ENCODE results near the gene PLEKHA4. TPM values are rescaled to one million over a fixed set of nuclear protein-coding genes. Genes with fewer than 3 reads are reported as not detected.

PLEKHA4 gene
- total and polyA plus RNA-seq, 2 experiments from 2014 or later: 12.2 to 12.3 TPM

DNA sequence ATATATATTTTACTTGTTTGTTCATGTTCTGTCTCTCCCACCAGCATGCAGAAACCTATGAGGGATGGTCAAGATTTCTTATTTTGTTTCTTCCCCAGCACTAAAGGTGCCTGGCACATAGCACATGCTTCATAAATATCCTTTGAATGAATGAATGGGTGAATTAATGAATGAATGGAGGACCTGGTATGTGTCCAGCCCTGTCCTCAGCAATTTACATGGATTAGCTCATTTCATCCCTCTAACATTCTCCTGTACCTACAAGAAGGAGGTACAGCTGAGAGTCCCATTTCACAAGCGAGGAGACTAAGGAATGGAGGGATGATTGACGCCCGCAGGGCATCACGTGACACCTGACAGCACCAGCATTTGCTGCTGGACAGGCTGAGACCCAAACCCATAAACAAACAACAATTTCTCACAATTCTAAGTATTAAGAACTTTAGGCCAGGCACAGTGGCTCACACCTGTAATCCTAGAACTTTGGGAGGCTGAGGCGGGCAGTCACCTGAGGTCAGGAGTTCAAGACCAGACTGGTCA, 50.8 kb downstream of the PLEKHA4 start:
- H4K20me1 ChIP-seq (replicated peaks; ENCODE audit: insufficient read depth): no peaks in the 10 kb centered on the region
- H3K79me2 ChIP-seq (replicated peaks; ENCODE audit: insufficient read depth): no peaks in the 10 kb centered on the region
- Mint-ChIP-seq H3K27ac (no peak overlapping the region), H3K9me3 (no peaks in the 10 kb centered on the region), H3K36me3 (ENCODE audit: low read depth) (no peaks in the 10 kb centered on the region), H3K27me3 (ENCODE audit: insufficient read depth, low read depth, poor library complexity) (peaks cover 7% of the 10 kb centered on the region), H3K4me1 (peaks cover 17% of the 10 kb centered on the region), H3K4me3 (no peak overlapping the region)
- H3F3A ChIP-seq (replicated peaks; ENCODE audit: low read depth): 0 out of 2 replicates have a peak, but pooled peaks cover 4% of the 10 kb centered on the region
- peaks cover 8% of the 10 kb centered on the region for H3K4me1 ChIP-seq (ENCODE audit: insufficient read depth)
- DNase-seq (ENCODE audit: low spot score): no peak
- TF ChIP-seq STAT1 (IDR thresholded peaks at IDR 0.05; ENCODE audit: unreplicated experiment) (no peak), JUNB (IDR thresholded peaks at IDR 0.05; ENCODE audit: unreplicated experiment) (no peak), ZNF114 (CRISPR knock-in tag; IDR thresholded peaks at IDR 0.05) (no peak), NANOG (IDR thresholded peaks at IDR 0.05; ENCODE audit: borderline replicate concordance) (no peak), POLR2AphosphoS5 (IDR thresholded peaks at IDR 0.05; ENCODE audit: low read depth) (no peak), EZH2phosphoT487 (IDR thresholded peaks at IDR 0.05; ENCODE audit: unreplicated experiment) (no peak), EZH2 (IDR thresholded peaks at IDR 0.05; ENCODE audit: low read depth, unreplicated experiment) (no peak), ZNF331 (CRISPR knock-in tag; IDR thresholded peaks at IDR 0.05; ENCODE audit: low read depth) (no peak), CREB1 (CRISPR knock-in tag; IDR thresholded peaks at IDR 0.05; ENCODE audit: low read depth) (no peak)
- TF ChIP-seq, protein P1, sequence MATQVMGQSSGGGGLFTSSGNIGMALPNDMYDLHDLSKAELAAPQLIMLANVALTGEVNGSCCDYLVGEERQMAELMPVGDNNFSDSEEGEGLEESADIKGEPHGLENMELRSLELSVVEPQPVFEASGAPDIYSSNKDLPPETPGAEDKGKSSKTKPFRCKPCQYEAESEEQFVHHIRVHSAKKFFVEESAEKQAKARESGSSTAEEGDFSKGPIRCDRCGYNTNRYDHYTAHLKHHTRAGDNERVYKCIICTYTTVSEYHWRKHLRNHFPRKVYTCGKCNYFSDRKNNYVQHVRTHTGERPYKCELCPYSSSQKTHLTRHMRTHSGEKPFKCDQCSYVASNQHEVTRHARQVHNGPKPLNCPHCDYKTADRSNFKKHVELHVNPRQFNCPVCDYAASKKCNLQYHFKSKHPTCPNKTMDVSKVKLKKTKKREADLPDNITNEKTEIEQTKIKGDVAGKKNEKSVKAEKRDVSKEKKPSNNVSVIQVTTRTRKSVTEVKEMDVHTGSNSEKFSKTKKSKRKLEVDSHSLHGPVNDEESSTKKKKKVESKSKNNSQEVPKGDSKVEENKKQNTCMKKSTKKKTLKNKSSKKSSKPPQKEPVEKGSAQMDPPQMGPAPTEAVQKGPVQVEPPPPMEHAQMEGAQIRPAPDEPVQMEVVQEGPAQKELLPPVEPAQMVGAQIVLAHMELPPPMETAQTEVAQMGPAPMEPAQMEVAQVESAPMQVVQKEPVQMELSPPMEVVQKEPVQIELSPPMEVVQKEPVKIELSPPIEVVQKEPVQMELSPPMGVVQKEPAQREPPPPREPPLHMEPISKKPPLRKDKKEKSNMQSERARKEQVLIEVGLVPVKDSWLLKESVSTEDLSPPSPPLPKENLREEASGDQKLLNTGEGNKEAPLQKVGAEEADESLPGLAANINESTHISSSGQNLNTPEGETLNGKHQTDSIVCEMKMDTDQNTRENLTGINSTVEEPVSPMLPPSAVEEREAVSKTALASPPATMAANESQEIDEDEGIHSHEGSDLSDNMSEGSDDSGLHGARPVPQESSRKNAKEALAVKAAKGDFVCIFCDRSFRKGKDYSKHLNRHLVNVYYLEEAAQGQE (IDR thresholded peaks at IDR 0.05; ENCODE audit: unreplicated experiment): no peak
- TF ChIP-seq, protein P2, sequence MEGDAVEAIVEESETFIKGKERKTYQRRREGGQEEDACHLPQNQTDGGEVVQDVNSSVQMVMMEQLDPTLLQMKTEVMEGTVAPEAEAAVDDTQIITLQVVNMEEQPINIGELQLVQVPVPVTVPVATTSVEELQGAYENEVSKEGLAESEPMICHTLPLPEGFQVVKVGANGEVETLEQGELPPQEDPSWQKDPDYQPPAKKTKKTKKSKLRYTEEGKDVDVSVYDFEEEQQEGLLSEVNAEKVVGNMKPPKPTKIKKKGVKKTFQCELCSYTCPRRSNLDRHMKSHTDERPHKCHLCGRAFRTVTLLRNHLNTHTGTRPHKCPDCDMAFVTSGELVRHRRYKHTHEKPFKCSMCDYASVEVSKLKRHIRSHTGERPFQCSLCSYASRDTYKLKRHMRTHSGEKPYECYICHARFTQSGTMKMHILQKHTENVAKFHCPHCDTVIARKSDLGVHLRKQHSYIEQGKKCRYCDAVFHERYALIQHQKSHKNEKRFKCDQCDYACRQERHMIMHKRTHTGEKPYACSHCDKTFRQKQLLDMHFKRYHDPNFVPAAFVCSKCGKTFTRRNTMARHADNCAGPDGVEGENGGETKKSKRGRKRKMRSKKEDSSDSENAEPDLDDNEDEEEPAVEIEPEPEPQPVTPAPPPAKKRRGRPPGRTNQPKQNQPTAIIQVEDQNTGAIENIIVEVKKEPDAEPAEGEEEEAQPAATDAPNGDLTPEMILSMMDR (conservative IDR thresholded peaks at IDR 0.05; ENCODE audit: low read depth in 2 of 2): no peak
- TF ChIP-seq, protein P3, sequence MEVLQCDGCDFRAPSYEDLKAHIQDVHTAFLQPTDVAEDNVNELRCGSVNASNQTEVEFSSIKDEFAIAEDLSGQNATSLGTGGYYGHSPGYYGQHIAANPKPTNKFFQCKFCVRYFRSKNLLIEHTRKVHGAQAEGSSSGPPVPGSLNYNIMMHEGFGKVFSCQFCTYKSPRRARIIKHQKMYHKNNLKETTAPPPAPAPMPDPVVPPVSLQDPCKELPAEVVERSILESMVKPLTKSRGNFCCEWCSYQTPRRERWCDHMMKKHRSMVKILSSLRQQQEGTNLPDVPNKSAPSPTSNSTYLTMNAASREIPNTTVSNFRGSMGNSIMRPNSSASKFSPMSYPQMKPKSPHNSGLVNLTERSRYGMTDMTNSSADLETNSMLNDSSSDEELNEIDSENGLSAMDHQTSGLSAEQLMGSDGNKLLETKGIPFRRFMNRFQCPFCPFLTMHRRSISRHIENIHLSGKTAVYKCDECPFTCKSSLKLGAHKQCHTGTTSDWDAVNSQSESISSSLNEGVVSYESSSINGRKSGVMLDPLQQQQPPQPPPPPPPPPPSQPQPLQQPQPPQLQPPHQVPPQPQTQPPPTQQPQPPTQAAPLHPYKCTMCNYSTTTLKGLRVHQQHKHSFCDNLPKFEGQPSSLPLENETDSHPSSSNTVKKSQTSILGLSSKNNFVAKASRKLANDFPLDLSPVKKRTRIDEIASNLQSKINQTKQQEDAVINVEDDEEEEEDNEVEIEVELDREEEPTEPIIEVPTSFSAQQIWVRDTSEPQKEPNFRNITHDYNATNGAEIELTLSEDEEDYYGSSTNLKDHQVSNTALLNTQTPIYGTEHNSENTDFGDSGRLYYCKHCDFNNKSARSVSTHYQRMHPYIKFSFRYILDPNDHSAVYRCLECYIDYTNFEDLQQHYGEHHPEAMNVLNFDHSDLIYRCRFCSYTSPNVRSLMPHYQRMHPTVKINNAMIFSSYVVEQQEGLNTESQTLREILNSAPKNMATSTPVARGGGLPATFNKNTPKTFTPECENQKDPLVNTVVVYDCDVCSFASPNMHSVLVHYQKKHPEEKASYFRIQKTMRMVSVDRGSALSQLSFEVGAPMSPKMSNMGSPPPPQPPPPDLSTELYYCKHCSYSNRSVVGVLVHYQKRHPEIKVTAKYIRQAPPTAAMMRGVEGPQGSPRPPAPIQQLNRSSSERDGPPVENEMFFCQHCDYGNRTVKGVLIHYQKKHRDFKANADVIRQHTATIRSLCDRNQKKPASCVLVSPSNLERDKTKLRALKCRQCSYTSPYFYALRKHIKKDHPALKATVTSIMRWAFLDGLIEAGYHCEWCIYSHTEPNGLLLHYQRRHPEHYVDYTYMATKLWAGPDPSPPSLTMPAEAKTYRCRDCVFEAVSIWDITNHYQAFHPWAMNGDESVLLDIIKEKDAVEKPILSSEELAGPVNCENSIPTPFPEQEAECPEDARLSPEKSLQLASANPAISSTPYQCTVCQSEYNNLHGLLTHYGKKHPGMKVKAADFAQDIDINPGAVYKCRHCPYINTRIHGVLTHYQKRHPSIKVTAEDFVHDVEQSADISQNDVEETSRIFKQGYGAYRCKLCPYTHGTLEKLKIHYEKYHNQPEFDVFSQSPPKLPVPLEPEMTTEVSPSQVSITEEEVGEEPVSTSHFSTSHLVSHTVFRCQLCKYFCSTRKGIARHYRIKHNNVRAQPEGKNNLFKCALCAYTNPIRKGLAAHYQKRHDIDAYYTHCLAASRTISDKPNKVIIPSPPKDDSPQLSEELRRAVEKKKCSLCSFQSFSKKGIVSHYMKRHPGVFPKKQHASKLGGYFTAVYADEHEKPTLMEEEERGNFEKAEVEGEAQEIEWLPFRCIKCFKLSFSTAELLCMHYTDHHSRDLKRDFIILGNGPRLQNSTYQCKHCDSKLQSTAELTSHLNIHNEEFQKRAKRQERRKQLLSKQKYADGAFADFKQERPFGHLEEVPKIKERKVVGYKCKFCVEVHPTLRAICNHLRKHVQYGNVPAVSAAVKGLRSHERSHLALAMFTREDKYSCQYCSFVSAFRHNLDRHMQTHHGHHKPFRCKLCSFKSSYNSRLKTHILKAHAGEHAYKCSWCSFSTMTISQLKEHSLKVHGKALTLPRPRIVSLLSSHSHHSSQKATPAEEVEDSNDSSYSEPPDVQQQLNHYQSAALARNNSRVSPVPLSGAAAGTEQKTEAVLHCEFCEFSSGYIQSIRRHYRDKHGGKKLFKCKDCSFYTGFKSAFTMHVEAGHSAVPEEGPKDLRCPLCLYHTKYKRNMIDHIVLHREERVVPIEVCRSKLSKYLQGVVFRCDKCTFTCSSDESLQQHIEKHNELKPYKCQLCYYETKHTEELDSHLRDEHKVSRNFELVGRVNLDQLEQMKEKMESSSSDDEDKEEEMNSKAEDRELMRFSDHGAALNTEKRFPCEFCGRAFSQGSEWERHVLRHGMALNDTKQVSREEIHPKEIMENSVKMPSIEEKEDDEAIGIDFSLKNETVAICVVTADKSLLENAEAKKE (CRISPR knock-in tag; IDR thresholded peaks at IDR 0.05): no peak
- TF ChIP-seq, protein P4, sequence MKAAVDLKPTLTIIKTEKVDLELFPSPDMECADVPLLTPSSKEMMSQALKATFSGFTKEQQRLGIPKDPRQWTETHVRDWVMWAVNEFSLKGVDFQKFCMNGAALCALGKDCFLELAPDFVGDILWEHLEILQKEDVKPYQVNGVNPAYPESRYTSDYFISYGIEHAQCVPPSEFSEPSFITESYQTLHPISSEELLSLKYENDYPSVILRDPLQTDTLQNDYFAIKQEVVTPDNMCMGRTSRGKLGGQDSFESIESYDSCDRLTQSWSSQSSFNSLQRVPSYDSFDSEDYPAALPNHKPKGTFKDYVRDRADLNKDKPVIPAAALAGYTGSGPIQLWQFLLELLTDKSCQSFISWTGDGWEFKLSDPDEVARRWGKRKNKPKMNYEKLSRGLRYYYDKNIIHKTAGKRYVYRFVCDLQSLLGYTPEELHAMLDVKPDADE (IDR thresholded peaks at IDR 0.05): no peak
- no peak overlapping the region for H3K4me3 ChIP-seq
- no peak overlapping the region for H3K4me2 ChIP-seq
- ATAC-seq: no peak
- H2AFZ ChIP-seq: no peak overlapping the region
- no peaks in the 10 kb centered on the region for H3K27me3 ChIP-seq (ENCODE audit: insufficient read depth)
- H3K36me3 ChIP-seq (ENCODE audit: insufficient read depth): no peaks in the 10 kb centered on the region
- H3K9me2 ChIP-seq (ENCODE audit: insufficient read depth): peaks cover 14% of the 10 kb centered on the region; the same call in 1 of the 2 replicates
- no peak overlapping the region for H3K27ac ChIP-seq (ENCODE audit: low read depth)
